Measurements from ENCODE around the gene GPR83.

DNA sequence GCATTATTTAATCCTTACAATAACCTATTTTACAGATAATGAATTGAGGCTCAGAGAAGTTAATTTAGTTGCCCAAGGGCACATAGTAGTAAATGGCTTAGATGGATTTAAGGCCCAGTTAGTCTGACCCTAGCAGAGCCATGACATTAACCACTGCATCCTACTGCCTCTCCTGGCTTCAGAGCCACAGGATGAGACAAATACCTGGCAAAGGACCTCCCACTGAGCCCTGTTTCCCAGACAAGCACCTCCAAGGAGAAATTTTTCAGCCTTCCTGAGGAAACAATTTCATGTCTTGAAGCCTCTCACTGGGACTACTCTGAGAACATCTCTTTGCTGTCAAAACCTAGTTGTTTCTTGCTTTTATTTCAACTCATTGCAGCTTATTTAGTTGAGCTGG is 68.4 kb downstream of the GPR83 start:
- TF ChIP-seq RAD21 (IDR thresholded peaks at IDR 0.05; ENCODE audit: insufficient read depth, low read depth, low read length): no peak
- no peak for TF ChIP-seq SMARCA5 (IDR thresholded peaks at IDR 0.05)
- TF ChIP-seq STAT1 (conservative IDR thresholded peaks at IDR 0.05): no peak
- no peak for TF ChIP-seq WRNIP1 (IDR thresholded peaks at IDR 0.05; ENCODE audit: borderline replicate concordance, low read depth, low read length)
- TF ChIP-seq FOXK2 (IDR thresholded peaks at IDR 0.05): no peak
- TF ChIP-seq, protein P1, sequence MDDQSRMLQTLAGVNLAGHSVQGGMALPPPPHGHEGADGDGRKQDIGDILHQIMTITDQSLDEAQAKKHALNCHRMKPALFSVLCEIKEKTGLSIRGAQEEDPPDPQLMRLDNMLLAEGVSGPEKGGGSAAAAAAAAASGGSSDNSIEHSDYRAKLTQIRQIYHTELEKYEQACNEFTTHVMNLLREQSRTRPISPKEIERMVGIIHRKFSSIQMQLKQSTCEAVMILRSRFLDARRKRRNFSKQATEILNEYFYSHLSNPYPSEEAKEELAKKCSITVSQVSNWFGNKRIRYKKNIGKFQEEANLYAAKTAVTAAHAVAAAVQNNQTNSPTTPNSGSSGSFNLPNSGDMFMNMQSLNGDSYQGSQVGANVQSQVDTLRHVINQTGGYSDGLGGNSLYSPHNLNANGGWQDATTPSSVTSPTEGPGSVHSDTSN (IDR thresholded peaks at IDR 0.05; ENCODE audit: insufficient replicate concordance, low read depth, low read length): no peak
- no peak for TF ChIP-seq ATF7 (IDR thresholded peaks at IDR 0.05; ENCODE audit: low read depth)
- TF ChIP-seq, protein P2, sequence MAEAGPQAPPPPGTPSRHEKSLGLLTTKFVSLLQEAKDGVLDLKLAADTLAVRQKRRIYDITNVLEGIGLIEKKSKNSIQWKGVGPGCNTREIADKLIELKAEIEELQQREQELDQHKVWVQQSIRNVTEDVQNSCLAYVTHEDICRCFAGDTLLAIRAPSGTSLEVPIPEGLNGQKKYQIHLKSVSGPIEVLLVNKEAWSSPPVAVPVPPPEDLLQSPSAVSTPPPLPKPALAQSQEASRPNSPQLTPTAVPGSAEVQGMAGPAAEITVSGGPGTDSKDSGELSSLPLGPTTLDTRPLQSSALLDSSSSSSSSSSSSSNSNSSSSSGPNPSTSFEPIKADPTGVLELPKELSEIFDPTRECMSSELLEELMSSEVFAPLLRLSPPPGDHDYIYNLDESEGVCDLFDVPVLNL (IDR thresholded peaks at IDR 0.05; ENCODE audit: low read depth, low read length): no peak
- TF ChIP-seq, protein P3, sequence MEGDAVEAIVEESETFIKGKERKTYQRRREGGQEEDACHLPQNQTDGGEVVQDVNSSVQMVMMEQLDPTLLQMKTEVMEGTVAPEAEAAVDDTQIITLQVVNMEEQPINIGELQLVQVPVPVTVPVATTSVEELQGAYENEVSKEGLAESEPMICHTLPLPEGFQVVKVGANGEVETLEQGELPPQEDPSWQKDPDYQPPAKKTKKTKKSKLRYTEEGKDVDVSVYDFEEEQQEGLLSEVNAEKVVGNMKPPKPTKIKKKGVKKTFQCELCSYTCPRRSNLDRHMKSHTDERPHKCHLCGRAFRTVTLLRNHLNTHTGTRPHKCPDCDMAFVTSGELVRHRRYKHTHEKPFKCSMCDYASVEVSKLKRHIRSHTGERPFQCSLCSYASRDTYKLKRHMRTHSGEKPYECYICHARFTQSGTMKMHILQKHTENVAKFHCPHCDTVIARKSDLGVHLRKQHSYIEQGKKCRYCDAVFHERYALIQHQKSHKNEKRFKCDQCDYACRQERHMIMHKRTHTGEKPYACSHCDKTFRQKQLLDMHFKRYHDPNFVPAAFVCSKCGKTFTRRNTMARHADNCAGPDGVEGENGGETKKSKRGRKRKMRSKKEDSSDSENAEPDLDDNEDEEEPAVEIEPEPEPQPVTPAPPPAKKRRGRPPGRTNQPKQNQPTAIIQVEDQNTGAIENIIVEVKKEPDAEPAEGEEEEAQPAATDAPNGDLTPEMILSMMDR (IDR thresholded peaks at IDR 0.05 in 2 of 3, conservative IDR thresholded peaks at IDR 0.05 in 1 of 3; ENCODE audit: control insufficient read depth in 2 of 3, extremely low read depth in 1 of 3, insufficient read depth in 1 of 3, low read depth in 3 of 3, low read length in 3 of 3): no peak
- no peak for TF ChIP-seq POLR2A (IDR thresholded peaks at IDR 0.05; ENCODE audit: low read depth, low read length)
- TF ChIP-seq MYC (IDR thresholded peaks at IDR 0.05; ENCODE audit: insufficient read depth, insufficient read length, insufficient replicate concordance, low read length, severe bottlenecking): no peak
- TF ChIP-seq, protein P4, sequence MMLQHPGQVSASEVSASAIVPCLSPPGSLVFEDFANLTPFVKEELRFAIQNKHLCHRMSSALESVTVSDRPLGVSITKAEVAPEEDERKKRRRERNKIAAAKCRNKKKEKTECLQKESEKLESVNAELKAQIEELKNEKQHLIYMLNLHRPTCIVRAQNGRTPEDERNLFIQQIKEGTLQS (IDR thresholded peaks at IDR 0.05; ENCODE audit: borderline replicate concordance, extremely low read depth, low read depth, low read length): no peak
